Chondrocyte (in vitro differentiated cells): ENCODE measurements around the gene USP32. TPM values are rescaled to one million over a fixed set of nuclear protein-coding genes. Genes with fewer than 3 reads are reported as not detected.

Experiments
- DNase-seq: peaks from one replicate; pipeline ENCODE4 v3.0.0; 2021; ENCODE audit warnings: mixed read lengths, low spot score
- H3K27ac Mint-ChIP-seq: one replicate; pipeline ENCODE4 v1.8.0; 2021; ENCODE audit warnings: mild to moderate bottlenecking, moderate library complexity, mixed read lengths; ENCODE audit not compliant: unreplicated experiment
- H3K27me3 Mint-ChIP-seq: 2 replicates; pipeline ENCODE4 v1.8.0; 2021; ENCODE audit warnings: low read depth, mixed read lengths
- H3K36me3 Mint-ChIP-seq: 2 replicates; pipeline ENCODE4 v1.8.0; 2021; ENCODE audit warnings: low read depth, mixed read lengths
- H3K4me1 Mint-ChIP-seq: 2 replicates; pipeline ENCODE4 v1.8.0; 2021; ENCODE audit warnings: low read depth, mild to moderate bottlenecking, mixed read lengths
- H3K4me3 Mint-ChIP-seq: one replicate; pipeline ENCODE4 v1.8.0; 2021; ENCODE audit warnings: mild to moderate bottlenecking, moderate library complexity, mixed read lengths; ENCODE audit not compliant: unreplicated experiment
- H3K9me3 Mint-ChIP-seq: 2 replicates; pipeline ENCODE4 v1.8.0; 2021; ENCODE audit warnings: low read depth, mixed read lengths
- CTCF ChIP-seq: fragments of 200-600 bp; sonication (generic); IDR thresholded peaks from 2 replicates; pipeline ENCODE4 v1.5.0; 2021; ENCODE audit warnings: antibody characterized with exemption, mild to moderate bottlenecking, moderate library complexity
- total RNA-seq: library from RNA; stranded (reverse); gene quantifications from 3 replicates; pipeline ENCODE4 v1.2.1, GENCODE V29; 2021

Gene USP32
- total RNA-seq, 1 donor from 2014 or later, result 42.2 TPM

GRCh38 chr17:60284709-60285108, 107.2 kb downstream of the USP32 start:
- no peak for TF ChIP-seq CTCF
- no peak overlapping the region for H3K27ac Mint-ChIP-seq
- H3K27me3 Mint-ChIP-seq, result no peaks in the 10 kb centered on the region
- no peak overlapping the region for H3K4me3 Mint-ChIP-seq
- no peaks in the 10 kb centered on the region for H3K4me1 Mint-ChIP-seq
- no peak for DNase-seq
- peaks cover 13% of the 10 kb centered on the region for H3K36me3 Mint-ChIP-seq
- H3K9me3 Mint-ChIP-seq, result no peaks in the 10 kb centered on the region

GRCh38 chr17:60283816-60284215, 108.1 kb downstream of the USP32 start:
- Mint-ChIP-seq H3K4me1 (no peaks in the 10 kb centered on the region), H3K36me3 (peaks cover 11% of the 10 kb centered on the region), H3K9me3 (no peaks in the 10 kb centered on the region), H3K27ac (no peak overlapping the region), H3K27me3 (no peaks in the 10 kb centered on the region), H3K4me3 (no peak overlapping the region)
- no peak for TF ChIP-seq CTCF
- DNase-seq, result no peak

GRCh38 chr17:60280673-60281072, 111.3 kb downstream of the USP32 start:
- DNase-seq, result no peak
- H3K4me1 Mint-ChIP-seq, result peaks cover 3% of the 10 kb centered on the region
- H3K4me3 Mint-ChIP-seq, result no peak overlapping the region
- no peaks in the 10 kb centered on the region for H3K9me3 Mint-ChIP-seq
- H3K36me3 Mint-ChIP-seq, result peaks cover 6% of the 10 kb centered on the region
- no peak overlapping the region for H3K27ac Mint-ChIP-seq
- no peak for TF ChIP-seq CTCF
- H3K27me3 Mint-ChIP-seq, result no peaks in the 10 kb centered on the region

- Mint-ChIP-seq H3K27ac (peak overlapping the region; percentile 1), H3K4me1 (peaks cover 18% of the 10 kb centered on the region), H3K36me3 (peaks cover 4% of the 10 kb centered on the region), H3K9me3 (no peaks in the 10 kb centered on the region), H3K27me3 (no peaks in the 10 kb centered on the region), H3K4me3 (no peak overlapping the region)
- TF ChIP-seq CTCF, result no peak
- DNase-seq, result no peak
These were observed 113.7 kb downstream of the USP32 start for GRCh38 chr17:60278237-60278636.

- Mint-ChIP-seq H3K4me1 (peaks cover 25% of the 10 kb centered on the region), H3K27ac (no peak overlapping the region), H3K27me3 (no peaks in the 10 kb centered on the region), H3K4me3 (no peak overlapping the region), H3K9me3 (no peaks in the 10 kb centered on the region), H3K36me3 (peaks cover 4% of the 10 kb centered on the region)
- no peak for TF ChIP-seq CTCF
- no peak for DNase-seq
These were observed 114.7 kb downstream of the USP32 start for GRCh38 chr17:60277258-60277657.
